Thoracic aorta (tissue), 2 donors: ENCODE data around the gene GALNT13. TPM values are rescaled to one million over a fixed set of nuclear protein-coding genes. Genes with fewer than 3 reads are reported as not detected.

ENCODE experiments used
- ATAC-seq: fragments of 150-250 bp; one replicate; pipeline ENCODE4 v1.8.0; 2017; ENCODE audit warnings: low read depth; ENCODE audit not compliant: insufficient number of reproducible peaks, low FRiP score
- DNase-seq: peaks from one replicate; pipeline ENCODE4 v3.0.0-alpha.2; 2020; ENCODE audit warnings: low spot score
- H3K27ac ChIP-seq, 2 donors: fragments of 200-600 bp; sonication (generic); 1 replicate in 1 of 2; 2 replicates in 1 of 2; pipeline ENCODE4 v1.5.1; 2016; ENCODE audit warnings: mild to moderate bottlenecking in 2 of 2, moderate library complexity in 2 of 2
- H3K27me3 ChIP-seq: fragments of 200-600 bp; sonication (generic); replicated peaks from 2 replicates; pipeline ENCODE4 v1.6.0; 2016; ENCODE audit warnings: mild to moderate bottlenecking; ENCODE audit not compliant: insufficient read depth
- H3K36me3 ChIP-seq: fragments of 200-600 bp; sonication (generic); one replicate; pipeline ENCODE4 v1.5.1; 2016
- H3K4me1 ChIP-seq, 2 donors: fragments of 200-600 bp; sonication (generic); 1 replicate in 1 of 2; 2 replicates in 1 of 2; pipeline versions ENCODE4 v1.5.1 to v1.6.0; 2016; ENCODE audit warnings: low read depth in 2 of 2, mild to moderate bottlenecking in 1 of 2; ENCODE audit not compliant: control insufficient read depth in 1 of 2
- H3K4me3 ChIP-seq: fragments of 200-600 bp; sonication (generic); 2 replicates; pipeline ENCODE4 v1.5.1; 2016; ENCODE audit warnings: mild to moderate bottlenecking
- H3K9me3 ChIP-seq: fragments of 200-600 bp; sonication (generic); 2 replicates; pipeline ENCODE4 v1.5.1; 2016
- CTCF ChIP-seq: fragments of 200-600 bp; sonication (generic); IDR thresholded peaks from one replicate; pipeline ENCODE4 v1.5.1; 2019; ENCODE audit warnings: antibody characterized with exemption
- total RNA-seq, 2 donors: library from RNA; depleted of rRNA; stranded (reverse); fragments of >200 nt; gene quantifications; one replicate each; pipeline versions ENCODE4 v1.1.0 to v1.2.3, GENCODE V29; 2016

The GALNT13 gene
- total RNA-seq, 2 donors from 2014 or later = 2.5 to 30.1 TPM

GRCh38 chr2:154195644-154196195 is 324.0 kb downstream of the GALNT13 start:
- no peak for ATAC-seq
- DNase-seq = no peak
- H3K27me3 ChIP-seq = no peaks in the 10 kb centered on the region

DNA sequence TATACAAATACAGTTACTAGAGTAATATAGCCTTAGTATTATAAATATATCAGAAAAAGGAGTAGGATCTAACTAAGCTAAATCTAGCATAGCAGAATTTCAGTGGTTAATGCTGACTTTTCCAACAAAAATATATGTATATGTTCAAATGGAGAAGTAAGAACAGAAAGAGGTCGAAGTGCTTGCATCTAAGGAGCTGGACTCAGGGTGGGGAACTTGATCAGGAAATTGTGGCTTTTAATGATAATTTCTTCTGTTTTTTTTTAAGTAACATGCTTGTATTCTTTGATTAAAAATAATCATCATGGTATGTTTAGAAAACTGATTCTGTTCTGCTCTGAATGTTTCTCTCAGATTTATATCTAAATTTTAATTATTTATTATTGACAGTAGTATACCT is 327.1 kb downstream of the GALNT13 start:
- H3K36me3 ChIP-seq = no peaks in the 10 kb centered on the region
- DNase-seq = no peak
- H3K9me3 ChIP-seq = no peaks in the 10 kb centered on the region
- H3K4me3 ChIP-seq = no peak overlapping the region
- TF ChIP-seq CTCF = no peak
- no peak overlapping the region for H3K27ac ChIP-seq
- H3K27me3 ChIP-seq = no peaks in the 10 kb centered on the region
- H3K4me1 ChIP-seq = no peaks in the 10 kb centered on the region
- ATAC-seq = no peak

More at GRCh38 chr2:154195644-154196195, 324.0 kb downstream of the GALNT13 start:
- Histone ChIP-seq H3K4me1 (no peaks in the 10 kb centered on the region), H3K4me3 (no peak overlapping the region), H3K9me3 (no peaks in the 10 kb centered on the region), H3K36me3 (no peaks in the 10 kb centered on the region), H3K27ac (no peak overlapping the region)
- TF ChIP-seq CTCF = no peak

- no peaks in the 10 kb centered on the region for H3K36me3 ChIP-seq
- TF ChIP-seq CTCF = no peak
- H3K27me3 ChIP-seq = no peaks in the 10 kb centered on the region
- DNase-seq (no peak), ATAC-seq (no peak)
- H3K4me3 ChIP-seq = no peak overlapping the region
- H3K9me3 ChIP-seq = no peaks in the 10 kb centered on the region
- no peak overlapping the region for H3K27ac ChIP-seq
- H3K4me1 ChIP-seq = no peaks in the 10 kb centered on the region
Measured at GRCh38 chr2:154203206-154203605, 331.5 kb downstream of the GALNT13 start.

DNA sequence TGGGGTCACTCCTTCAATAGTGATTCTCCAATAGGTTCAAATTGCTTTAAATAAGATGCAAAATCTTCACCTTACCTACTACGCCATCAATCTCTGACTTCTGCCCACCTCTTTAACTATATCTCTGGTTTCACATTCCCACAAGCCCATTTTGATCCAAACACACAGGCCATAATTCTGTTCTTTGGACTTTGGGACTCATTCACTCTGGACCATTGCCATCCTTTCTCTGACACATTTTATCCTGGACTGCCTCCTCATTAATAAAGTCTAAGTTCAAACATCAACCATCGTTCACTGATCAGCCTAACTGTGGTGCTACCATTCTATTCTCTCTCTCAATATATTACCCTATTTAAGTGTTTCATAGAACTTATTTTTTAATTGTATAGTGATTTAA is 332.2 kb downstream of the GALNT13 start:
- Histone ChIP-seq H3K36me3 (no peaks in the 10 kb centered on the region), H3K27me3 (no peaks in the 10 kb centered on the region), H3K9me3 (no peaks in the 10 kb centered on the region), H3K4me1 (no peaks in the 10 kb centered on the region), H3K4me3 (no peak overlapping the region), H3K27ac (no peak overlapping the region)
- DNase-seq = no peak
- no peak for ATAC-seq
- TF ChIP-seq CTCF = no peak

DNA sequence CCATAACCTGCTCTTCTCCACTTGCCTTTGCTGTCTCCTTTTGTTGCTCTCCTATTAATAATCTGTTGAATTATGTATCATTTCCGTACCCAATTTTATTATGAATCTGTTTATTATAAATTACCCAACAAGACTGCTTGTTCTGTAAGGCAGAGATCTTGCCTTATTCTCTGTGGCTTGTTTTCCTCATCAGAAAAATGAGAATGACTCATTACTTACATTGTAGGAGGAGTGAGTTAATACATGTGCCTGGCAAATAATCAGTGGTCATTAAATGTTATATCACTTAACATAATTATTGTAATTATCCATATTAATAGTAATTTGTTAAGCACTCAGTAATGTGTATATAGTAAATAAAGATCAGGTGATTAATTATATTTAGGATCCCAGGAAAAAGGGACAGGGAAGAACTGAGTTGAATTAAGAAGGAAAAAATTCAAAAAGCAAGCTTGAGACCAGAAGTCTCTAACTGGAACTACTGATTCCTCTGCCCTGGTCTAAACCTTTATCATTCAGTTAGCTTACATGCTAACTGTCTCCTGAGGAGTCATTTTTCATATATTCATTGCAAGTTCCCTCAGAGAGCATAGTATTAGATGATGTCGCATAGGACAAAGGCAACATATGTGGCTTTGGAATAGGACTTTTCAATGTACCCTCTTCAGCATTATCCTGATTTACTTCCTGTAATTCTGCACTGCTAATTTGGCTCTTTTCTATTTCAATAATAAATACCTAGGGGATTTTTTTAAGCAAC is 335.7 kb downstream of the GALNT13 start:
- ATAC-seq = no peak
- TF ChIP-seq CTCF = no peak

More for the DNA sequence above, 335.7 kb downstream of the GALNT13 start:
- H3K27ac ChIP-seq = no peak overlapping the region
- no peaks in the 10 kb centered on the region for H3K36me3 ChIP-seq
- H3K27me3 ChIP-seq = no peaks in the 10 kb centered on the region
- no peak for DNase-seq
- no peaks in the 10 kb centered on the region for H3K9me3 ChIP-seq
- H3K4me1 ChIP-seq = no peaks in the 10 kb centered on the region
- no peak overlapping the region for H3K4me3 ChIP-seq
